ENCODE results near the gene DTWD2. TPM values are rescaled to one million over a fixed set of nuclear protein-coding genes. Genes with fewer than 3 reads are reported as not detected.
A peak's percentile ranks its signal among the peaks of the same experiment; 100 is the strongest.
"Not testable (repeated sequence)": the region's sequence is repeated elsewhere in the genome, so short reads cannot be mapped to it uniquely, and the experiment has no call there.

The DTWD2 gene
- total RNA-seq, 1 donor: 11.6 TPM

- Histone ChIP-seq H4K20me1 (ENCODE audit: insufficient read depth, low read length) (no peaks in the 10 kb centered on the region), H2AFZ (ENCODE audit: low read length) (no peak overlapping the region), H3K27ac (ENCODE audit: low read depth, low read length) (no peak overlapping the region), H3K79me2 (ENCODE audit: insufficient read depth, low read length) (no peaks in the 10 kb centered on the region), H3K9me3 (ENCODE audit: low read depth, low read length) (no peaks in the 10 kb centered on the region), H3K27me3 (ENCODE audit: insufficient read depth, low read length) (no peaks in the 10 kb centered on the region), H3K4me3 (ENCODE audit: insufficient read depth, low read length) (no peak overlapping the region), H3K36me3 (ENCODE audit: insufficient read depth, low read length) (no peaks in the 10 kb centered on the region), H3K4me1 (ENCODE audit: insufficient read depth, low read length) (no peaks in the 10 kb centered on the region), H3K4me2 (ENCODE audit: insufficient read depth, low read length) (no peak overlapping the region)
- TF ChIP-seq CTCF (IDR thresholded peaks at IDR 0.05; ENCODE audit: extremely low read depth, low read depth, low read length): no peak
- no peak for DNase-seq (ENCODE audit: insufficient read length, low spot score, missing footprints)
Observed at GRCh38 chr5:118968406-118968911, 19.9 kb downstream of the DTWD2 start.

GRCh38 chr5:118967059-118967508 is 21.3 kb downstream of the DTWD2 start:
- H3K4me1 ChIP-seq (ENCODE audit: insufficient read depth, low read length): no peaks in the 10 kb centered on the region
- no peaks in the 10 kb centered on the region for H3K79me2 ChIP-seq (ENCODE audit: insufficient read depth, low read length)
- TF ChIP-seq CTCF (IDR thresholded peaks at IDR 0.05; ENCODE audit: extremely low read depth, low read depth, low read length): no peak
- no peaks in the 10 kb centered on the region for H3K27me3 ChIP-seq (ENCODE audit: insufficient read depth, low read length)
- no peak overlapping the region for H3K27ac ChIP-seq (ENCODE audit: low read depth, low read length)
- H3K36me3 ChIP-seq (ENCODE audit: insufficient read depth, low read length): no peaks in the 10 kb centered on the region
- no peak overlapping the region for H3K4me2 ChIP-seq (ENCODE audit: insufficient read depth, low read length)
- DNase-seq (ENCODE audit: insufficient read length, low spot score, missing footprints): peak; percentile 35
- no peak overlapping the region for H2AFZ ChIP-seq (ENCODE audit: low read length)
- H3K4me3 ChIP-seq (ENCODE audit: insufficient read depth, low read length): no peak overlapping the region
- H3K9me3 ChIP-seq (ENCODE audit: low read depth, low read length): no peaks in the 10 kb centered on the region
- no peaks in the 10 kb centered on the region for H4K20me1 ChIP-seq (ENCODE audit: insufficient read depth, low read length)

- Histone ChIP-seq H3K79me2 (ENCODE audit: insufficient read depth, low read length) (no peaks in the 10 kb centered on the region), H3K36me3 (ENCODE audit: insufficient read depth, low read length) (no peaks in the 10 kb centered on the region), H2AFZ (ENCODE audit: low read length) (no peak overlapping the region), H3K27me3 (ENCODE audit: insufficient read depth, low read length) (no peaks in the 10 kb centered on the region), H3K9me3 (ENCODE audit: low read depth, low read length) (no peaks in the 10 kb centered on the region), H3K4me3 (ENCODE audit: insufficient read depth, low read length) (no peak overlapping the region), H3K4me2 (ENCODE audit: insufficient read depth, low read length) (no peak overlapping the region), H3K4me1 (ENCODE audit: insufficient read depth, low read length) (no peaks in the 10 kb centered on the region), H3K27ac (ENCODE audit: low read depth, low read length) (no peak overlapping the region), H4K20me1 (ENCODE audit: insufficient read depth, low read length) (no peaks in the 10 kb centered on the region)
- DNase-seq (ENCODE audit: insufficient read length, low spot score, missing footprints): no peak
- no peak for TF ChIP-seq CTCF (IDR thresholded peaks at IDR 0.05; ENCODE audit: extremely low read depth, low read depth, low read length)
Observed at GRCh38 chr5:118965890-118966289, 22.5 kb downstream of the DTWD2 start.

- H2AFZ ChIP-seq (ENCODE audit: low read length); H4K20me1 ChIP-seq (ENCODE audit: insufficient read depth, low read length); H3K36me3 ChIP-seq (ENCODE audit: insufficient read depth, low read length); H3K27ac ChIP-seq (ENCODE audit: low read depth, low read length); H3K79me2 ChIP-seq (ENCODE audit: insufficient read depth, low read length); H3K27me3 ChIP-seq (ENCODE audit: insufficient read depth, low read length); DNase-seq (ENCODE audit: insufficient read length, low spot score, missing footprints); H3K9me3 ChIP-seq (ENCODE audit: low read depth, low read length); H3K4me1 ChIP-seq (ENCODE audit: insufficient read depth, low read length); H3K4me3 ChIP-seq (ENCODE audit: insufficient read depth, low read length); H3K4me2 ChIP-seq (ENCODE audit: insufficient read depth, low read length): not testable (repeated sequence)
Observed at GRCh38 chr5:118964970-118965369, 23.4 kb downstream of the DTWD2 start.

GRCh38 chr5:118964388-118964787 is 24.0 kb downstream of the DTWD2 start:
- DNase-seq (ENCODE audit: insufficient read length, low spot score, missing footprints): not testable (repeated sequence)

More at GRCh38 chr5:118964388-118964787, 24.0 kb downstream of the DTWD2 start:
- H3K4me1 ChIP-seq (ENCODE audit: insufficient read depth, low read length); H4K20me1 ChIP-seq (ENCODE audit: insufficient read depth, low read length); H3K36me3 ChIP-seq (ENCODE audit: insufficient read depth, low read length); H3K9me3 ChIP-seq (ENCODE audit: low read depth, low read length); H3K4me2 ChIP-seq (ENCODE audit: insufficient read depth, low read length); H3K4me3 ChIP-seq (ENCODE audit: insufficient read depth, low read length); H3K27ac ChIP-seq (ENCODE audit: low read depth, low read length); H2AFZ ChIP-seq (ENCODE audit: low read length); H3K79me2 ChIP-seq (ENCODE audit: insufficient read depth, low read length); H3K27me3 ChIP-seq (ENCODE audit: insufficient read depth, low read length): not testable (repeated sequence)

Data from osteoblast (primary cell).